GM12878 (cell line): ENCODE data around the gene SNPH. TPM values are rescaled to one million over a fixed set of nuclear protein-coding genes. Genes with fewer than 3 reads are reported as not detected.

Experiments
- ATAC-seq: fragments of 200-7000 bp; cut with Tn5 transposase; 3 replicates; pipeline ENCODE4 v1.9.1; 2020; ENCODE audit warnings: mild to moderate bottlenecking, moderate library complexity
- BruUV-seq: library from RNA; stranded (reverse); fragments of 400-500 nt; replicated peaks from 2 replicates; lab custom pipeline; 2021; lab: Mats Ljungman, UMichigan
- CTCF ChIA-PET: fragments of 300-600 bp; sonication (Branson Sonifier 250); formaldehyde crosslinking; extraction: SDS; loops from one replicate; lab custom pipeline; 2021; ENCODE audit warnings: inconsistent platforms; lab: Yijun Ruan, JAX
- POLR2A ChIA-PET: fragments of 350-600 bp; formaldehyde crosslinking; extraction: SDS; loops from one replicate; lab custom pipeline; 2021; ENCODE audit warnings: inconsistent platforms; lab: Charles Lee
- RAD21 ChIA-PET: fragments of 300-600 bp; sonication (Branson Sonifier 250); formaldehyde crosslinking; loops from one replicate; lab custom pipeline; 2023; ENCODE audit warnings: antibody characterized with exemption; ENCODE audit not compliant: unreplicated experiment; lab: Charles Lee
- SMC1A ChIA-PET: fragments of 300-600 bp; sonication (Branson Sonifier 250); formaldehyde crosslinking; loops from one replicate; lab custom pipeline; 2023; ENCODE audit not compliant: unreplicated experiment, uncharacterized antibody; lab: Charles Lee
- DNase-seq: peaks from one replicate; pipeline ENCODE4 v3.0.0-alpha.2; 2011; ENCODE audit warnings: low read depth, low spot score
- FAIRE-seq: peaks from 3 replicates; lab custom pipeline; 2011; peaks lifted over from hg19 to GRCh38; lab: Jason Lieb, UNC
- H2AFZ ChIP-seq: 2 replicates; pipeline ENCODE4 v1.6.0; 2011; ENCODE audit warnings: low read depth, low read length, control low read depth; ENCODE audit not compliant: control insufficient read depth
- H3K27ac ChIP-seq: 2 replicates; pipeline ENCODE4 v1.5.1; 2011; ENCODE audit warnings: control low read depth; ENCODE audit not compliant: control insufficient read depth, insufficient read depth
- H3K27me3 ChIP-seq, 2 experiments: replicated peaks in 1 of 2; 2 replicates each; pipeline versions ENCODE4 v1.6.0 to v1.6.1; 2011; ENCODE audit warnings: low read length in 1 of 2; ENCODE audit not compliant: control insufficient read depth in 2 of 2, insufficient read depth in 2 of 2
- H3K36me3 ChIP-seq, 2 experiments: 2 replicates each; pipeline ENCODE4 v1.5.1; 2011; ENCODE audit warnings: low read length in 1 of 2; ENCODE audit not compliant: control insufficient read depth in 2 of 2, insufficient read depth in 2 of 2
- H3K4me1 ChIP-seq: 2 replicates; pipeline ENCODE4 v1.6.1; 2011; ENCODE audit warnings: mild to moderate bottlenecking, low read length, moderate library complexity, mixed read lengths; ENCODE audit not compliant: control insufficient read depth, insufficient read depth
- H3K4me2 ChIP-seq: 2 replicates; pipeline ENCODE4 v1.6.0; 2011; ENCODE audit warnings: control low read depth; ENCODE audit not compliant: control insufficient read depth, insufficient read depth
- H3K4me3 ChIP-seq: fragments of 200-600 bp; sonication (generic); 2 replicates; pipeline ENCODE4 v1.5.1; 2016
- H3K79me2 ChIP-seq: 2 replicates; pipeline ENCODE4 v1.6.0; 2011; ENCODE audit warnings: low read length; ENCODE audit not compliant: control insufficient read depth, insufficient read depth
- H3K9ac ChIP-seq: 2 replicates; pipeline ENCODE4 v1.8.0; 2011; ENCODE audit warnings: low read length, control low read depth, mixed read lengths; ENCODE audit not compliant: control insufficient read depth, insufficient read depth
- H3K9me3 ChIP-seq: replicated peaks from 3 replicates; pipeline ENCODE4 v1.5.1; 2011; ENCODE audit warnings: mild to moderate bottlenecking, low read length; ENCODE audit not compliant: control insufficient read depth, insufficient read depth
- H4K20me1 ChIP-seq: 2 replicates; pipeline ENCODE4 v1.6.0; 2011; ENCODE audit not compliant: control insufficient read depth, insufficient read depth
- EZH2 ChIP-seq: IDR thresholded peaks from 2 replicates; pipeline ENCODE4 v1.6.1; 2012; ENCODE audit warnings: low read depth, mild to moderate bottlenecking, control low read depth, inconsistent platforms, low read length, borderline replicate concordance; ENCODE audit not compliant: control insufficient read depth
- NR2C1 ChIP-seq: fragments of 450-650 bp; IDR thresholded peaks from 2 replicates; pipeline ENCODE4 v1.6.1; 2017; ENCODE audit warnings: antibody characterized with exemption, mild to moderate bottlenecking, moderate library complexity
- RBBP5 ChIP-seq: fragments of 200-600 bp; sonication (generic); conservative IDR thresholded peaks from 2 replicates; pipeline ENCODE4 v1.6.1; 2016
- WGBS: methylation state at CpG from one replicate; pipeline ENCODE4 v1.1.6; 2016; ENCODE audit warnings: low lambda C conversion rate; ENCODE audit not compliant: insufficient replicate concordance, insufficient coverage; ENCODE audit errors: missing lambda C conversion rate; 5-methylcytosine and 5-hydroxymethylcytosine counted together
- in situ Hi-C: fragments of 300-500 bp; cut with MboI; formaldehyde crosslinking; loops from 9 replicates; pipeline ENCODE4 v1.14.3; 2018; ENCODE audit warnings: mixed read lengths
- intact Hi-C: fragments of 100-400 bp; cut with micrococcal nuclease; formaldehyde crosslinking; loops from one replicate; pipeline ENCODE4 v1.14.2; 2022; ENCODE audit not compliant: unreplicated experiment
- polyA plus RNA-seq, 11 experiments: library from polyadenylated mRNA; depleted of rRNA in 4 of 11; unstranded in 6 of 11; stranded (reverse) in 5 of 11; fragments of >200 nt; fragmentation: Nextera tagmentation in 4 of 11; fragmentation: Illumina TruSeq in 1 of 11; extraction: Ambion mirVana in 4 of 11; extraction: Trizol in 1 of 11; gene quantifications; 1 replicate in 1 of 11; 2 replicates in 10 of 11; pipeline versions ENCODE4 v1.2.1 to v1.2.3, GENCODE V29; 2011 to 2016; ENCODE audit warnings: inconsistent platforms in 2 of 11, missing spikeins in 2 of 11, low read depth in 1 of 11
- total RNA-seq, 4 experiments: library from RNA; depleted of rRNA in 3 of 4; stranded (reverse); fragments of >200 nt in 3 of 4; fragmentation: Illumina TruSeq in 1 of 4; extraction: Trizol in 1 of 4; gene quantifications; 2 replicates each; pipeline versions ENCODE4 v1.2.1 to v1.2.3, GENCODE V29; 2013 to 2021
- TF ChIP-seq, protein P1 (sequence below): fragments of 450-650 bp; IDR thresholded peaks from 2 replicates; pipeline ENCODE4 v1.6.1; 2017; ENCODE audit warnings: mild to moderate bottlenecking
- TF ChIP-seq, protein P2 (sequence below): fragments of 450-650 bp; IDR thresholded peaks from 2 replicates; pipeline ENCODE4 v1.6.1; 2017; ENCODE audit warnings: mild to moderate bottlenecking, low read depth, inconsistent platforms; ENCODE audit not compliant: poor library complexity, severe bottlenecking

SNPH gene
- total and polyA plus RNA-seq, 10 of the 15 experiments (the other 5 are each of a cell fraction or from before 2014, with no cell fraction given) = 0.02 to 0.45 (median 0.34) TPM; not detected in 2

DNA sequence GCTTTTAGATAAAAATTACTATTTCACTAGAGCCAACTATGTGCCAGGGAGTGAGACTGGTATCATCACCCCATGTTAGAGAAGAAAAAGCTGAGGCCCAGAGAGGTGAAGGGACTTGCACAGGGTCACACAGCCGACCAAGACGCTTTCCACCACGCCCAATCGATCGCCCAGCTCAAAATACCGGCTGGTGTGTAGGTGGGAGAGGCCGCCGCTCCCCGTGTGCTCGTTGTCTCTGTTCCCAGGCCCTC, 253 bp upstream of the SNPH start:
- DNase-seq = no peak
- Histone ChIP-seq H3K4me3 (0 out of 2 replicates have a peak overlapping the region, but pooled peaks have one; percentile 47), H3K27me3 (peaks cover 3 to 10% of the 10 kb centered on the region in 2 experiments), H3K36me3 (no peaks in the 10 kb centered on the region), H3K79me2 (no peaks in the 10 kb centered on the region), H4K20me1 (no peaks in the 10 kb centered on the region), H3K27ac (no peak overlapping the region), H3K4me1 (no peaks in the 10 kb centered on the region), H3K4me2 (peak overlapping the region; percentile 64), H3K9me3 (peaks cover 3% of the 10 kb centered on the region; the same call in 1 of the 3 replicates), H2AFZ (peak overlapping the region; percentile 75), H3K9ac (no peak overlapping the region)
- ChIA-PET CTCF (no interaction called here), SMC1A (no interaction called here), POLR2A (no interaction called here), RAD21 (interaction anchor here (0.6 kb wide), 1 partner anchor 804 kb away, joined by 5 read pairs; the partner anchor contains the start of gene TBC1D20)
- intact Hi-C loops (no loop called here), in situ Hi-C loops (no loop called here)
- TF ChIP-seq RBBP5 (no peak), NR2C1 (no peak), EZH2 (no peak)
- TF ChIP-seq, protein P1, sequence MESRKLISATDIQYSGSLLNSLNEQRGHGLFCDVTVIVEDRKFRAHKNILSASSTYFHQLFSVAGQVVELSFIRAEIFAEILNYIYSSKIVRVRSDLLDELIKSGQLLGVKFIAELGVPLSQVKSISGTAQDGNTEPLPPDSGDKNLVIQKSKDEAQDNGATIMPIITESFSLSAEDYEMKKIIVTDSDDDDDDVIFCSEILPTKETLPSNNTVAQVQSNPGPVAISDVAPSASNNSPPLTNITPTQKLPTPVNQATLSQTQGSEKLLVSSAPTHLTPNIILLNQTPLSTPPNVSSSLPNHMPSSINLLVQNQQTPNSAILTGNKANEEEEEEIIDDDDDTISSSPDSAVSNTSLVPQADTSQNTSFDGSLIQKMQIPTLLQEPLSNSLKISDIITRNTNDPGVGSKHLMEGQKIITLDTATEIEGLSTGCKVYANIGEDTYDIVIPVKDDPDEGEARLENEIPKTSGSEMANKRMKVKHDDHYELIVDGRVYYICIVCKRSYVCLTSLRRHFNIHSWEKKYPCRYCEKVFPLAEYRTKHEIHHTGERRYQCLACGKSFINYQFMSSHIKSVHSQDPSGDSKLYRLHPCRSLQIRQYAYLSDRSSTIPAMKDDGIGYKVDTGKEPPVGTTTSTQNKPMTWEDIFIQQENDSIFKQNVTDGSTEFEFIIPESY = no peak
- TF ChIP-seq, protein P2, sequence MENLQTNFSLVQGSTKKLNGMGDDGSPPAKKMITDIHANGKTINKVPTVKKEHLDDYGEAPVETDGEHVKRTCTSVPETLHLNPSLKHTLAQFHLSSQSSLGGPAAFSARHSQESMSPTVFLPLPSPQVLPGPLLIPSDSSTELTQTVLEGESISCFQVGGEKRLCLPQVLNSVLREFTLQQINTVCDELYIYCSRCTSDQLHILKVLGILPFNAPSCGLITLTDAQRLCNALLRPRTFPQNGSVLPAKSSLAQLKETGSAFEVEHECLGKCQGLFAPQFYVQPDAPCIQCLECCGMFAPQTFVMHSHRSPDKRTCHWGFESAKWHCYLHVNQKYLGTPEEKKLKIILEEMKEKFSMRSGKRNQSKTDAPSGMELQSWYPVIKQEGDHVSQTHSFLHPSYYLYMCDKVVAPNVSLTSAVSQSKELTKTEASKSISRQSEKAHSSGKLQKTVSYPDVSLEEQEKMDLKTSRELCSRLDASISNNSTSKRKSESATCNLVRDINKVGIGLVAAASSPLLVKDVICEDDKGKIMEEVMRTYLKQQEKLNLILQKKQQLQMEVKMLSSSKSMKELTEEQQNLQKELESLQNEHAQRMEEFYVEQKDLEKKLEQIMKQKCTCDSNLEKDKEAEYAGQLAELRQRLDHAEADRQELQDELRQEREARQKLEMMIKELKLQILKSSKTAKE = no peak
- no TSS peak for BruUV-seq
- ATAC-seq = no peak
- WGBS = 0% methylated on average over 10 of the region's 10 CpGs
- no peak for FAIRE-seq
